ENCODE results near the gene GPHA2.

GRCh38 chr11:64900263-64900678, 35.4 kb downstream of the GPHA2 start:
- TF ChIP-seq CTCF (IDR thresholded peaks at IDR 0.05) = no peak
- TF ChIP-seq EP300 (IDR thresholded peaks at IDR 0.05) = no peak
- TF ChIP-seq POLR2A (IDR thresholded peaks at IDR 0.05; ENCODE audit: low read depth) = no peak
- TF ChIP-seq POLR2AphosphoS5 (IDR thresholded peaks at IDR 0.05) = no peak

Measured in esophagus muscularis mucosa (tissue), 4 donors.